K562 (cell line): ENCODE measurements around the gene PDGFC. TPM values are rescaled to one million over a fixed set of nuclear protein-coding genes. Genes with fewer than 3 reads are reported as not detected.

Source experiments
- ATAC-seq: fragments of 200-7000 bp; cut with Tn5 transposase; 3 replicates; pipeline ENCODE4 v1.9.1; 2020; ENCODE audit warnings: moderate library complexity
- BruUV-seq: library from RNA; stranded (reverse); fragments of 400-500 nt; replicated peaks from 2 replicates; lab custom pipeline; 2021; lab: Mats Ljungman, UMichigan
- CTCF ChIA-PET: fragments of 300-600 bp; formaldehyde crosslinking; extraction: SDS; loops from one replicate; lab custom pipeline; 2021; ENCODE audit warnings: low intra/inter-chr PET ratio; lab: Yijun Ruan, JAX
- POLR2A ChIA-PET: fragments of 300-600, 350-650 bp; sonication (Branson Sonifier 250); formaldehyde crosslinking; extraction: SDS; loops from one replicate; lab custom pipeline; 2021; ENCODE audit warnings: antibody characterized with exemption, inconsistent platforms; lab: Yijun Ruan, JAX
- DNase-seq, 4 experiments: peaks; one replicate each; pipeline versions ENCODE4 v3.0.0 to v3.0.0-alpha.2; 2011 to 2018; ENCODE audit warnings: low spot score in 3 of 4, mixed read lengths in 3 of 4; ENCODE audit errors: extremely low read depth in 1 of 4
- FAIRE-seq: peaks from 2 replicates; lab custom pipeline; 2011; peaks lifted over from hg19 to GRCh38; lab: Jason Lieb, UNC
- H2AFZ ChIP-seq: 2 replicates; pipeline ENCODE4 v1.6.0; 2011; ENCODE audit warnings: low read depth, low read length, control low read depth, inconsistent platforms
- H3K27ac ChIP-seq: fragments of 200-600 bp; 3 replicates; pipeline ENCODE4 v1.8.0; 2011; ENCODE audit warnings: low read depth, mild to moderate bottlenecking, control low read depth, inconsistent platforms, low read length, moderate library complexity, mixed read lengths; ENCODE audit errors: extremely low read depth
- H3K27me3 ChIP-seq, 2 experiments: fragments of 300-600 bp in 1 of 2; 2 replicates in 1 of 2; 3 replicates in 1 of 2; pipeline versions ENCODE4 v1.6.0 to v1.8.0; 2011; ENCODE audit warnings: inconsistent platforms in 2 of 2, low read length in 2 of 2, mild to moderate bottlenecking in 1 of 2, mixed read lengths in 1 of 2, moderate library complexity in 1 of 2; ENCODE audit not compliant: control insufficient read depth in 2 of 2, insufficient read depth in 2 of 2
- H3K36me3 ChIP-seq: fragments of 300-600 bp; 3 replicates; pipeline ENCODE4 v1.8.0; 2011; ENCODE audit warnings: mild to moderate bottlenecking, low read length, inconsistent platforms; ENCODE audit not compliant: control insufficient read depth, insufficient read depth
- H3K4me1 ChIP-seq, 2 experiments: fragments of 200-600 bp in 1 of 2; replicated peaks in 1 of 2; 2 replicates in 1 of 2; 3 replicates in 1 of 2; pipeline versions ENCODE4 v1.5.1 to v1.8.0; 2011; ENCODE audit warnings: inconsistent platforms in 2 of 2, low read length in 2 of 2, mild to moderate bottlenecking in 1 of 2, mixed read lengths in 1 of 2, moderate library complexity in 1 of 2; ENCODE audit not compliant: control insufficient read depth in 2 of 2, insufficient read depth in 2 of 2
- H3K4me2 ChIP-seq: 2 replicates; pipeline ENCODE4 v1.6.1; 2011; ENCODE audit warnings: low read length, control low read depth, inconsistent platforms, mixed read lengths; ENCODE audit not compliant: insufficient read depth
- H3K4me3 ChIP-seq: fragments of 200-600 bp; sonication (generic), shearing (Covaris generic); 2 replicates; pipeline ENCODE4 v1.5.1; 2016; ENCODE audit warnings: control low read depth, inconsistent platforms
- H3K79me2 ChIP-seq: fragments of 200-600 bp; 3 replicates; pipeline ENCODE4 v1.8.0; 2011; ENCODE audit warnings: low read length, inconsistent platforms; ENCODE audit not compliant: control insufficient read depth, insufficient read depth
- H3K9ac ChIP-seq, 2 experiments: 2 replicates each; pipeline versions ENCODE4 v1.6.0 to v1.6.1; 2011; ENCODE audit warnings: low read depth in 2 of 2, low read length in 2 of 2, control low read depth in 1 of 2, inconsistent platforms in 1 of 2, mild to moderate bottlenecking in 1 of 2, mixed read lengths in 1 of 2; ENCODE audit not compliant: insufficient read depth in 1 of 2
- H3K9me1 ChIP-seq: one replicate; pipeline ENCODE4 v1.6.0; 2011; ENCODE audit warnings: inconsistent platforms, mild to moderate bottlenecking, low read length, moderate library complexity; ENCODE audit not compliant: control insufficient read depth, insufficient read depth
- H3K9me3 ChIP-seq: replicated peaks from 2 replicates; pipeline ENCODE4 v1.5.1; 2011; ENCODE audit warnings: low read depth, low read length, inconsistent platforms; ENCODE audit not compliant: control insufficient read depth, insufficient read depth
- H4K20me1 ChIP-seq: replicated peaks from 2 replicates; pipeline ENCODE4 v1.6.1; 2011; ENCODE audit warnings: low read length, inconsistent platforms, mixed read lengths; ENCODE audit not compliant: control insufficient read depth, insufficient read depth
- ATF1 ChIP-seq, 2 experiments: fragments of 450-650 bp in 1 of 2; IDR thresholded peaks; 2 replicates each; pipeline ENCODE4 v1.6.1; 2016; ENCODE audit warnings: missing compliant biosample characterization in 1 of 2, missing genetic modification characterization in 1 of 2
- BCL6 ChIP-seq: fragments of 250-450 bp; sonication (Bioruptor Pico); IDR thresholded peaks from 2 replicates; pipeline ENCODE4 v1.4.0; 2020
- GABPB2 ChIP-seq: fragments of 250-450 bp; sonication (Bioruptor Pico); conservative IDR thresholded peaks from 2 replicates; pipeline ENCODE4 v1.5.1; 2021; ENCODE audit warnings: mild to moderate bottlenecking
- HDAC6 ChIP-seq: IDR thresholded peaks from 2 replicates; pipeline ENCODE4 v1.6.1; 2012; ENCODE audit warnings: low read depth, mild to moderate bottlenecking, control low read depth, inconsistent platforms, low read length, moderate library complexity
- KDM5B ChIP-seq: fragments of 200-600 bp; sonication (generic); IDR thresholded peaks from 2 replicates; pipeline ENCODE4 v1.6.1; 2012; ENCODE audit warnings: low read depth, mild to moderate bottlenecking, moderate library complexity, low read length, control low read depth, inconsistent platforms; ENCODE audit not compliant: insufficient replicate concordance
- KLF10 ChIP-seq: fragments of 250-450 bp; sonication (Bioruptor Pico); IDR thresholded peaks from 2 replicates; pipeline ENCODE4 v1.6.1; 2021; ENCODE audit warnings: matching md5 sums
- MYBL2 ChIP-seq, 2 experiments: fragments of 450-650 bp in 1 of 2; sonication (generic) in 1 of 2; formaldehyde crosslinking in 1 of 2; IDR thresholded peaks; 2 replicates each; pipeline versions ENCODE4 v1.6.1 to v1.8.1; 2017 to 2022; ENCODE audit warnings: borderline replicate concordance in 1 of 2, inconsistent platforms in 1 of 2, low read depth in 1 of 2, mild to moderate bottlenecking in 1 of 2, missing genetic modification reagents in 1 of 2, moderate library complexity in 1 of 2
- POLR2AphosphoS2 ChIP-seq: IDR thresholded peaks from 2 replicates; pipeline ENCODE4 v1.6.1; 2012; ENCODE audit warnings: low read length, improper control_type of control experiment
- TAF1 ChIP-seq: IDR thresholded peaks from 2 replicates; pipeline ENCODE4 v1.6.1; 2011; ENCODE audit warnings: mild to moderate bottlenecking, low read length, moderate library complexity; ENCODE audit not compliant: insufficient read depth, control insufficient read depth, severe bottlenecking; ENCODE audit errors: extremely low read depth
- TEAD4 ChIP-seq, 2 experiments: sonication (generic) in 1 of 2; formaldehyde crosslinking in 1 of 2; IDR thresholded peaks; 2 replicates each; pipeline versions ENCODE4 v1.6.1 to v1.8.0; 2012 to 2022; ENCODE audit warnings: borderline replicate concordance in 1 of 2, inconsistent platforms in 1 of 2, low read length in 1 of 2, mild to moderate bottlenecking in 1 of 2, missing genetic modification reagents in 1 of 2
- ZBTB33 ChIP-seq: sonication (generic); formaldehyde crosslinking; IDR thresholded peaks from 2 replicates; pipeline ENCODE4 v1.8.1; 2023; ENCODE audit warnings: mild to moderate bottlenecking, missing genetic modification reagents
- ZFPM2 ChIP-seq: fragments of 250-450 bp; sonication (Bioruptor Pico); IDR thresholded peaks from 2 replicates; pipeline ENCODE4 v1.5.1; 2022; ENCODE audit warnings: mild to moderate bottlenecking
- WGBS: fragments of 100-300 bp; shearing (Covaris generic); methylation state at CpG from one replicate; pipeline ENCODE4 v1.1.6; 2016; ENCODE audit warnings: low coverage, mixed read lengths; ENCODE audit not compliant: insufficient coverage; ENCODE audit errors: missing lambda C conversion rate; 5-methylcytosine and 5-hydroxymethylcytosine counted together
- in situ Hi-C: fragments of 300-500 bp; cut with MboI; formaldehyde crosslinking; loops from 4 replicates; pipeline ENCODE4 v1.15.0; 2018; ENCODE audit warnings: inconsistent platforms, mixed read lengths
- intact Hi-C: fragments of 100-400 bp; cut with micrococcal nuclease; formaldehyde crosslinking; loops from 2 replicates; pipeline ENCODE4 v1.14.2; 2022
- polyA plus RNA-seq, 8 experiments: library from polyadenylated mRNA; depleted of rRNA in 4 of 8; stranded (reverse) in 5 of 8; unstranded in 3 of 8; fragments of >200 nt; fragmentation: Nextera tagmentation in 2 of 8; fragmentation: Illumina TruSeq in 1 of 8; extraction: Ambion mirVana in 2 of 8; extraction: Trizol in 1 of 8; gene quantifications; 2 replicates each; pipeline versions ENCODE4 v1.2.1 to v1.2.3, GENCODE V29; 2011 to 2014; ENCODE audit warnings: inconsistent platforms in 1 of 8, missing spikeins in 1 of 8
- total RNA-seq, 7 experiments: library from RNA; depleted of rRNA in 6 of 7; stranded (reverse); fragments of >200 nt in 6 of 7; fragmentation: Illumina TruSeq in 2 of 7; extraction: Trizol in 2 of 7; gene quantifications; 2 replicates each; pipeline versions ENCODE4 v1.2.1 to v1.2.3, GENCODE V29; 2011 to 2021; ENCODE audit warnings: low replicate concordance in 1 of 7

Gene PDGFC
- total and polyA plus RNA-seq, 9 of the 15 experiments (the other 6 are each of a cell fraction or from before 2014, with no cell fraction given), result not detected

GRCh38 chr4:156901871-156902270 is 69.7 kb downstream of the PDGFC start:
- POLR2A ChIA-PET, result no interaction called here
- FAIRE-seq, result no peak

More at GRCh38 chr4:156901871-156902270, 69.7 kb downstream of the PDGFC start:
- in situ Hi-C loops, result no loop called here
- H3K27ac ChIP-seq, result no peak overlapping the region
- no peaks in the 10 kb centered on the region for H3K9me3 ChIP-seq
- no peaks in the 10 kb centered on the region for H3K79me2 ChIP-seq
- H2AFZ ChIP-seq, result no peak overlapping the region
- no peak overlapping the region for H3K4me2 ChIP-seq
- H4K20me1 ChIP-seq, result no peaks in the 10 kb centered on the region
- H3K27me3 ChIP-seq, result no peaks in the 10 kb centered on the region
- CTCF ChIA-PET, result no interaction called here
- intact Hi-C loops, result no loop called here
- no peak overlapping the region for H3K4me3 ChIP-seq
- no peaks in the 10 kb centered on the region for H3K9me1 ChIP-seq
- H3K4me1 ChIP-seq, result no peaks in the 10 kb centered on the region
- BruUV-seq, result no TSS peak
- no peak for DNase-seq
- no peak overlapping the region for H3K9ac ChIP-seq
- ATAC-seq, result no peak
- no peak for TF ChIP-seq ZFPM2
- no peak for TF ChIP-seq HDAC6
- no peak for TF ChIP-seq GABPB2 (CRISPR knock-in tag)
- TF ChIP-seq TAF1, result no peak
- TF ChIP-seq TEAD4 (IDR thresholded peaks at IDR 0.05; ENCODE audit: low read length), result no peak
- TF ChIP-seq TEAD4 (CRISPR knock-in tag; IDR thresholded peaks at IDR 0.05; ENCODE audit: borderline replicate concordance), result no peak
- TF ChIP-seq KLF10, result no peak
- TF ChIP-seq MYBL2 (IDR thresholded peaks at IDR 0.05; ENCODE audit: low read depth), result no peak
- TF ChIP-seq MYBL2 (CRISPR knock-in tag; IDR thresholded peaks at IDR 0.05; ENCODE audit: borderline replicate concordance), result no peak
- no peak for TF ChIP-seq POLR2AphosphoS2
- no peak for TF ChIP-seq BCL6 (CRISPR knock-in tag)
- TF ChIP-seq ATF1 (CRISPR knock-in tag; IDR thresholded peaks at IDR 0.05), result no peak
- no peak for TF ChIP-seq ATF1 (tag; IDR thresholded peaks at IDR 0.05)
- TF ChIP-seq ZBTB33 (CRISPR knock-in tag), result no peak
- no peak for TF ChIP-seq KDM5B
- WGBS, result 12% methylated on average over 2 of the region's 3 CpGs
- H3K36me3 ChIP-seq, result no peaks in the 10 kb centered on the region
